ENCODE measurements around the gene TEN1.
"Not testable (repeated sequence)": the region's sequence is repeated elsewhere in the genome, so short reads cannot be mapped to it uniquely, and the experiment has no call there.

TEN1 gene

GRCh38 chr17:75978938-75979704, at the start of gene TEN1, which contains the start of gene ACOX1:
TEN1 (plus strand) TSS chr17:75979240; CDS start chr17:75986193, 6,953 bp downstream.
ACOX1 (minus strand) TSS chr17:75979166; CDS start chr17:75979073, 93 bp downstream.
- DNase-seq (ENCODE audit: low read depth), result peak; percentile 88

GRCh38 chr17:75931062-75931461, 48.0 kb upstream of the TEN1 start:
- DNase-seq (ENCODE audit: low read depth), result no peak

GRCh38 chr17:75932852-75933251, 46.2 kb upstream of the TEN1 start:
- no peak for DNase-seq (ENCODE audit: low read depth)

GRCh38 chr17:75933808-75934207, 45.2 kb upstream of the TEN1 start:
- no peak for DNase-seq (ENCODE audit: low read depth)

- DNase-seq (ENCODE audit: low read depth), result no peak
Measured at GRCh38 chr17:75937652-75938051, 41.4 kb upstream of the TEN1 start.

- DNase-seq (ENCODE audit: low read depth), result peak; percentile 82
Measured at GRCh38 chr17:75940727-75941441, 38.2 kb upstream of the TEN1 start, which contains the start of gene FBF1. FBF1 (minus strand) TSS chr17:75941042; CDS start chr17:75938149, 2,893 bp downstream.

GRCh38 chr17:75941442-75941819, 37.6 kb upstream of the TEN1 start:
- DNase-seq (ENCODE audit: low read depth), result no peak

- DNase-seq (ENCODE audit: low read depth), result no peak
Measured at GRCh38 chr17:75942473-75942872, 36.6 kb upstream of the TEN1 start.

- no peak for DNase-seq (ENCODE audit: low read depth)
Measured at GRCh38 chr17:75943491-75943890, 35.5 kb upstream of the TEN1 start.

GRCh38 chr17:75945211-75945610, 33.8 kb upstream of the TEN1 start:
- DNase-seq (ENCODE audit: low read depth), result no peak

- no peak for DNase-seq (ENCODE audit: low read depth)
Measured at GRCh38 chr17:75950421-75950820, 28.6 kb upstream of the TEN1 start.

- DNase-seq (ENCODE audit: low read depth), result no peak
Measured at GRCh38 chr17:75950855-75951554, 28.0 kb upstream of the TEN1 start.

- DNase-seq (ENCODE audit: low read depth), result no peak
Measured at GRCh38 chr17:75959051-75959838, 19.8 kb upstream of the TEN1 start.

GRCh38 chr17:75959839-75960511, 19.1 kb upstream of the TEN1 start:
- DNase-seq (ENCODE audit: low read depth), result no peak

- DNase-seq (ENCODE audit: low read depth), result no peak
Measured at GRCh38 chr17:75965468-75965867, 13.6 kb upstream of the TEN1 start.

- DNase-seq (ENCODE audit: low read depth), result not testable (repeated sequence)
Measured at GRCh38 chr17:75969044-75969443, 10.0 kb upstream of the TEN1 start.

- no peak for DNase-seq (ENCODE audit: low read depth)
Measured at GRCh38 chr17:75970011-75970523, 9.0 kb upstream of the TEN1 start.

- DNase-seq (ENCODE audit: low read depth), result no peak
Measured at GRCh38 chr17:75970626-75971025, 8.4 kb upstream of the TEN1 start.

GRCh38 chr17:75975187-75975586, 3.9 kb upstream of the TEN1 start:
- not testable (repeated sequence) for DNase-seq (ENCODE audit: low read depth)

GRCh38 chr17:75975757-75976174, 3.3 kb upstream of the TEN1 start:
- DNase-seq (ENCODE audit: low read depth), result no peak

All from stimulated activated CD8-positive, alpha-beta memory T cell treated with anti-CD3 and anti-CD28 coated beads, Interleukin-12 subunit alpha, Interleukin-12 subunit beta, amount 100 ng/mL, for 4 hours (primary cell).